Neutrophil (primary cell): ENCODE data around the gene CFI.
"Not testable (repeated sequence)": the region's sequence is repeated elsewhere in the genome, so short reads cannot be mapped to it uniquely, and the experiment has no call there.

Source experiments
- H3K27ac ChIP-seq: fragments of 200-600 bp; sonication (generic); 2 replicates; pipeline ENCODE4 v1.5.1; 2016; ENCODE audit warnings: mild to moderate bottlenecking, moderate library complexity
- H3K27me3 ChIP-seq: fragments of 200-600 bp; sonication (generic); 2 replicates; pipeline ENCODE4 v1.6.0; 2016; ENCODE audit warnings: mild to moderate bottlenecking
- H3K36me3 ChIP-seq: fragments of 200-600 bp; sonication (generic); 2 replicates; pipeline ENCODE4 v1.5.1; 2017
- H3K4me1 ChIP-seq, 2 experiments: fragments of 200-600 bp in 1 of 2; sonication (generic) in 1 of 2; 1 replicate in 1 of 2; 2 replicates in 1 of 2; pipeline versions ENCODE4 v1.5.1 to v1.6.1; 2013 to 2016; ENCODE audit warnings: low read depth in 1 of 2, low read length in 1 of 2, mild to moderate bottlenecking in 1 of 2, moderate library complexity in 1 of 2; ENCODE audit not compliant: control insufficient read depth in 1 of 2, insufficient read depth in 1 of 2
- H3K4me3 ChIP-seq, 2 experiments: fragments of 200-600 bp in 1 of 2; sonication (generic) in 1 of 2; 1 replicate in 1 of 2; 2 replicates in 1 of 2; pipeline ENCODE4 v1.5.1; 2013 to 2016; ENCODE audit warnings: low read depth in 1 of 2, low read length in 1 of 2, mild to moderate bottlenecking in 1 of 2, moderate library complexity in 1 of 2
- H3K9me3 ChIP-seq: fragments of 200-600 bp; sonication (generic); 2 replicates; pipeline ENCODE4 v1.5.1; 2016
- CTCF ChIP-seq: fragments of 200-600 bp; sonication (generic); IDR thresholded peaks from 2 replicates; pipeline ENCODE4 v1.5.1; 2016; ENCODE audit warnings: antibody characterized with exemption

The CFI gene

GRCh38 chr4:109795059-109795458 lies 6.7 kb downstream of the CFI start:
- Histone ChIP-seq H3K27me3 (no peaks in the 10 kb centered on the region), H3K9me3 (no peaks in the 10 kb centered on the region), H3K36me3 (no peaks in the 10 kb centered on the region), H3K4me1 (no peaks in the 10 kb centered on the region), H3K27ac (no peak overlapping the region), H3K4me3 (no peak overlapping the region)
- TF ChIP-seq CTCF, result no peak

- Histone ChIP-seq H3K27me3 (no peaks in the 10 kb centered on the region), H3K9me3 (no peaks in the 10 kb centered on the region), H3K4me1 (peaks cover 0 to 5% of the 10 kb centered on the region in 2 experiments), H3K27ac (no peak overlapping the region), H3K36me3 (no peaks in the 10 kb centered on the region), H3K4me3 (no peak overlapping the region)
- no peak for TF ChIP-seq CTCF
Measured at GRCh38 chr4:109787807-109788206, 14.0 kb downstream of the CFI start.

GRCh38 chr4:109786846-109787245 lies 15.0 kb downstream of the CFI start:
- Histone ChIP-seq H3K9me3 (no peaks in the 10 kb centered on the region), H3K27ac (no peak overlapping the region), H3K4me1 (peaks cover 0 to 5% of the 10 kb centered on the region in 2 experiments), H3K36me3 (no peaks in the 10 kb centered on the region), H3K27me3 (no peaks in the 10 kb centered on the region), H3K4me3 (no peak overlapping the region)
- no peak for TF ChIP-seq CTCF

- H3K9me3 ChIP-seq, H3K4me3 ChIP-seq, H3K27ac ChIP-seq, H3K36me3 ChIP-seq, H3K4me1 ChIP-seq, H3K27me3 ChIP-seq: not testable (repeated sequence)
Measured at GRCh38 chr4:109782092-109782491, 19.7 kb downstream of the CFI start.

- Histone ChIP-seq H3K4me3 (no peak overlapping the region), H3K9me3 (no peaks in the 10 kb centered on the region), H3K36me3 (no peaks in the 10 kb centered on the region), H3K4me1 (no peaks in the 10 kb centered on the region), H3K27me3 (no peaks in the 10 kb centered on the region), H3K27ac (no peak overlapping the region)
- TF ChIP-seq CTCF, result no peak
Measured at GRCh38 chr4:109764789-109765402, 36.9 kb downstream of the CFI start.

- Histone ChIP-seq H3K27ac (no peak overlapping the region), H3K27me3 (no peaks in the 10 kb centered on the region), H3K4me3 (no peak overlapping the region), H3K9me3 (no peaks in the 10 kb centered on the region), H3K36me3 (no peaks in the 10 kb centered on the region), H3K4me1 (no peaks in the 10 kb centered on the region)
- TF ChIP-seq CTCF, result no peak
Measured at GRCh38 chr4:109764376-109764775, 37.4 kb downstream of the CFI start.
